ENCODE results near the gene SLC25A30.

Gene SLC25A30

DNA sequence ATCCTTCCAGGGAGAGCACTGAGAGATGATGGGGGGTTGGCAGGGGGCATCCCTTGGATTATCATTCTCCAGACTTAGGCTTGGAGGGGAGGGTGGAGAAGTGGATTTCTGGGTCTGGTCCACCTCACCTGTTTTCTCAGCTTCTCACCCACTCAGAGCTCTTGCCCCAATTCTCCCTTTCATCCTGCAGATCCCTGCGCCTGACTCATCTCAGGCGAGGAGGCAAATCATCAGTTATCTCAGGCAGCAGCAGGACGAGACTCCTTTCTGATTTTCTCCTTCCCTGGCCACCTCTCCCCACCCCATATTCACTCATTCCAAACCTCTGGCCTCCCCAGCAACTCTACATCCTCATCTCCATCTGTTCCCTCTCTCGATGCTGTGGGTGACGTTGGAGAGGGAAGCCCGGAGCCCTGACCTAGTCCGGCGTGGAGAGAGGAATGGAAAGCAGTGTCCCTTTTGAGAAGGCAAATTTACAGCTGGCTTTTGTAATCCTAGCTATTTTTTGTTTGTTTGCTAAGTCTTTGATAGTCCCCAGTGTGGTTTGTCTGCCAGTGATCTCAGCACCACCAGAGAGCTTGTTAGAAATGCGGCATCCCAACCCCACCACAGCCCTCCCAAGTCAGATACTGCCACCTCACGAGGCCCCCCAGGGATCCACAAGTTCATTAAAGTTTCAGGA lies 53.2 kb downstream of the SLC25A30 start:
- no peak overlapping the region for H2BK12ac ChIP-seq (ENCODE audit: low read length)
- H3K79me2 ChIP-seq (ENCODE audit: control insufficient read depth, insufficient read depth, low read length, poor library complexity), result no peaks in the 10 kb centered on the region
- H3K14ac ChIP-seq (ENCODE audit: low read length), result no peak overlapping the region
- H4K8ac ChIP-seq (ENCODE audit: low read depth, low read length), result no peak overlapping the region
- no peak overlapping the region for H4K12ac ChIP-seq (ENCODE audit: low read depth, low read length)
- H3K4me3 ChIP-seq (ENCODE audit: low read depth, low read length), result no peak overlapping the region
- no peak overlapping the region for H3K4me2 ChIP-seq (ENCODE audit: low read length)
- DNase-seq, result no peak
- no peak overlapping the region for H3K9ac ChIP-seq (ENCODE audit: low read length)
- no peaks in the 10 kb centered on the region for H3K4me1 ChIP-seq (ENCODE audit: control insufficient read depth in 1 of 2, insufficient read depth in 2 of 2, low read length in 2 of 2)
- no peaks in the 10 kb centered on the region for H3K79me1 ChIP-seq (ENCODE audit: low read length)
- no peaks in the 10 kb centered on the region for H3K27me3 ChIP-seq (ENCODE audit: insufficient read depth, low read length)
- H3K27ac ChIP-seq (ENCODE audit: low read depth, low read length), result no peak overlapping the region
- no peak overlapping the region for H4K91ac ChIP-seq (ENCODE audit: low read depth, low read length)
- H2AK5ac ChIP-seq (ENCODE audit: low read length), result no peak overlapping the region
- no peak overlapping the region for H3K23ac ChIP-seq (ENCODE audit: low read length)
- no peak overlapping the region for H3K4ac ChIP-seq (ENCODE audit: low read depth, low read length)
- no peak overlapping the region for H2BK5ac ChIP-seq (ENCODE audit: low read depth, low read length, poor library complexity)
- H3K9me3 ChIP-seq (ENCODE audit: insufficient read depth, low read depth, low read length), result no peaks in the 10 kb centered on the region
- no peak overlapping the region for H2AFZ ChIP-seq (ENCODE audit: insufficient read depth, low read length, poor library complexity)
- no peak overlapping the region for H2BK120ac ChIP-seq (ENCODE audit: insufficient read depth, low read length, poor library complexity)
- H3K36me3 ChIP-seq (ENCODE audit: control insufficient read depth in 1 of 2, insufficient read depth in 2 of 2, low read length in 2 of 2), result peaks cover 8 to 9% of the 10 kb centered on the region in 2 experiments
- WGBS (ENCODE audit: extremely low coverage, insufficient coverage, insufficient read length), result no CpG with 5 or more reads among the region's 10 CpGs
- peak overlapping the region; percentile 35 for H3K18ac ChIP-seq (ENCODE audit: low read length)

DNA sequence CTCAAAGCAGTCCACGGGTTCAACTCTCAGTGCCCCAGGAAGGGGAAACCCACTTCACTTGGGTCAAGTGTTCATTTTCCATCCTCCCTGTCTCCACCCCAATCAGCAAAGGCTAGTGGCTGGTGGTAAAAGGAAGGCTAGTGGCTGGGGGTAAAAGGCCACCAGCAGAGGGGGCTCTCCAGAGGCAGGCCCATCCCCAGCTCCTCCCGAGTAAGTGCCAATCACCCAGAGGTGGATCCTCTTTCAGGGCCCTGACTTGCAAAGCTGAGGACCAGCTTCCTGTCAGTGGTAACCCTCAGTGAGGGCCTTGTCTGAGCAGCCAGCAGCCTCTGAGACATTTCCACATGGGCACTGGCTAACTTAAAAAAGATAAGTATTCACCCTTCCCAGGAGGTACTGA lies 55.2 kb downstream of the SLC25A30 start:
- no peak overlapping the region for H3K4ac ChIP-seq (ENCODE audit: low read depth, low read length)
- no peaks in the 10 kb centered on the region for H3K4me1 ChIP-seq (ENCODE audit: control insufficient read depth in 1 of 2, insufficient read depth in 2 of 2, low read length in 2 of 2)
- no peak overlapping the region for H2BK12ac ChIP-seq (ENCODE audit: low read length)
- no peak for DNase-seq
- H3K36me3 ChIP-seq (ENCODE audit: control insufficient read depth in 1 of 2, insufficient read depth in 2 of 2, low read length in 2 of 2), result peaks cover 9 to 13% of the 10 kb centered on the region in 2 experiments
- no peak overlapping the region for H3K4me2 ChIP-seq (ENCODE audit: low read length)
- no peak overlapping the region for H3K27ac ChIP-seq (ENCODE audit: low read depth, low read length)
- H3K9me3 ChIP-seq (ENCODE audit: insufficient read depth, low read depth, low read length), result no peaks in the 10 kb centered on the region
- no peaks in the 10 kb centered on the region for H3K27me3 ChIP-seq (ENCODE audit: insufficient read depth, low read length)
- H3K9ac ChIP-seq (ENCODE audit: low read length), result no peak overlapping the region
- H3K14ac ChIP-seq (ENCODE audit: low read length), result no peak overlapping the region
- H2BK120ac ChIP-seq (ENCODE audit: insufficient read depth, low read length, poor library complexity), result no peak overlapping the region
- no peak overlapping the region for H4K8ac ChIP-seq (ENCODE audit: low read depth, low read length)
- no peak overlapping the region for H4K91ac ChIP-seq (ENCODE audit: low read depth, low read length)
- H2AFZ ChIP-seq (ENCODE audit: insufficient read depth, low read length, poor library complexity), result no peak overlapping the region
- H4K12ac ChIP-seq (ENCODE audit: low read depth, low read length), result no peak overlapping the region
- no peak overlapping the region for H2BK5ac ChIP-seq (ENCODE audit: low read depth, low read length, poor library complexity)
- H3K23ac ChIP-seq (ENCODE audit: low read length), result no peak overlapping the region
- no peaks in the 10 kb centered on the region for H3K79me1 ChIP-seq (ENCODE audit: low read length)
- no peaks in the 10 kb centered on the region for H3K79me2 ChIP-seq (ENCODE audit: control insufficient read depth, insufficient read depth, low read length, poor library complexity)
- no CpG with 5 or more reads among the region's 2 CpGs for WGBS (ENCODE audit: extremely low coverage, insufficient coverage, insufficient read length)
- no peak overlapping the region for H3K4me3 ChIP-seq (ENCODE audit: low read depth, low read length)
- no peak overlapping the region for H2AK5ac ChIP-seq (ENCODE audit: low read length)
- H3K18ac ChIP-seq (ENCODE audit: low read length), result no peak overlapping the region

DNA sequence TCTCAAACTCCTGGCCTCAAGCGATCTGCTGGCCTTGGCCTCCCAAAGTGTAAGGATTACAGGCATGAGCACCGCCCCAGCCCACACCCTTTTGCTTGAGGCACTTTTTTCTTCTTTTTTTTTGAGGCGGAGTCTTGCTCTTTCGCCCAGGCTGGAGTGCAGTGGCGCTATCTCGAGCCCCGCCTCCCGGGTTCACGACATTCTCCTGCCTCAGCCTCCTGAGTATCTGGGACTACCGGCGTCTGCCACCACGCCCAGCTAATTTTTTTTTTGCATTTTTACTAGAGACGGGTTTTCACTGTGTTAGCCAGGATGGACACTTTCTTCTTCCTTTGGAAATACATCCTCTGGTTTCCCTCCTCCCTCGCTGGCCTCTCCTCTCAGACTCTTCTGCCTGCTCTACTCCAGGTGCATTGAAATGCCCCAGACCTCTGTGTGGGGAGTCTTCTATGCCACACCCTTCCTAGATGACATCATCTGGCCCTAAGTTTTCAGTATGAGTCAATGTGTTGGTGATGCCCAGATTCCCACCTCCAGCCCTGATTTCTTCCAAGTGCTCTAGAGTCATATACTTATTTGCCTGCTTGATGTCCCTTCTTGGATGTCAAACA lies 56.5 kb downstream of the SLC25A30 start:
- H4K91ac ChIP-seq (ENCODE audit: low read depth, low read length), result no peak overlapping the region
- no peak overlapping the region for H4K12ac ChIP-seq (ENCODE audit: low read depth, low read length)
- H3K9me3 ChIP-seq (ENCODE audit: insufficient read depth, low read depth, low read length), result no peaks in the 10 kb centered on the region
- no peak overlapping the region for H3K18ac ChIP-seq (ENCODE audit: low read length)
- DNase-seq, result peak; percentile 71 to 82
- no peaks in the 10 kb centered on the region for H3K79me2 ChIP-seq (ENCODE audit: control insufficient read depth, insufficient read depth, low read length, poor library complexity)
- H3K79me1 ChIP-seq (ENCODE audit: low read length), result no peaks in the 10 kb centered on the region
- no peak overlapping the region for H3K27ac ChIP-seq (ENCODE audit: low read depth, low read length)
- no peak overlapping the region for H2BK5ac ChIP-seq (ENCODE audit: low read depth, low read length, poor library complexity)
- H4K8ac ChIP-seq (ENCODE audit: low read depth, low read length), result no peak overlapping the region
- no peak overlapping the region for H2AK5ac ChIP-seq (ENCODE audit: low read length)
- no peak overlapping the region for H3K14ac ChIP-seq (ENCODE audit: low read length)
- H3K36me3 ChIP-seq (ENCODE audit: control insufficient read depth in 1 of 2, insufficient read depth in 2 of 2, low read length in 2 of 2), result peaks cover 12 to 15% of the 10 kb centered on the region in 2 experiments
- no peak overlapping the region for H3K9ac ChIP-seq (ENCODE audit: low read length)
- H3K4me3 ChIP-seq (ENCODE audit: low read depth, low read length), result no peak overlapping the region
- H2BK12ac ChIP-seq (ENCODE audit: low read length), result no peak overlapping the region
- no peak overlapping the region for H3K23ac ChIP-seq (ENCODE audit: low read length)
- H3K4ac ChIP-seq (ENCODE audit: low read depth, low read length), result no peak overlapping the region
- no peaks in the 10 kb centered on the region for H3K4me1 ChIP-seq (ENCODE audit: control insufficient read depth in 1 of 2, insufficient read depth in 2 of 2, low read length in 2 of 2)
- H3K27me3 ChIP-seq (ENCODE audit: insufficient read depth, low read length), result no peaks in the 10 kb centered on the region
- no peak overlapping the region for H2BK120ac ChIP-seq (ENCODE audit: insufficient read depth, low read length, poor library complexity)
- no peak overlapping the region for H2AFZ ChIP-seq (ENCODE audit: insufficient read depth, low read length, poor library complexity)
- no CpG with 5 or more reads among the region's 14 CpGs for WGBS (ENCODE audit: extremely low coverage, insufficient coverage, insufficient read length)
- no peak overlapping the region for H3K4me2 ChIP-seq (ENCODE audit: low read length)

DNA sequence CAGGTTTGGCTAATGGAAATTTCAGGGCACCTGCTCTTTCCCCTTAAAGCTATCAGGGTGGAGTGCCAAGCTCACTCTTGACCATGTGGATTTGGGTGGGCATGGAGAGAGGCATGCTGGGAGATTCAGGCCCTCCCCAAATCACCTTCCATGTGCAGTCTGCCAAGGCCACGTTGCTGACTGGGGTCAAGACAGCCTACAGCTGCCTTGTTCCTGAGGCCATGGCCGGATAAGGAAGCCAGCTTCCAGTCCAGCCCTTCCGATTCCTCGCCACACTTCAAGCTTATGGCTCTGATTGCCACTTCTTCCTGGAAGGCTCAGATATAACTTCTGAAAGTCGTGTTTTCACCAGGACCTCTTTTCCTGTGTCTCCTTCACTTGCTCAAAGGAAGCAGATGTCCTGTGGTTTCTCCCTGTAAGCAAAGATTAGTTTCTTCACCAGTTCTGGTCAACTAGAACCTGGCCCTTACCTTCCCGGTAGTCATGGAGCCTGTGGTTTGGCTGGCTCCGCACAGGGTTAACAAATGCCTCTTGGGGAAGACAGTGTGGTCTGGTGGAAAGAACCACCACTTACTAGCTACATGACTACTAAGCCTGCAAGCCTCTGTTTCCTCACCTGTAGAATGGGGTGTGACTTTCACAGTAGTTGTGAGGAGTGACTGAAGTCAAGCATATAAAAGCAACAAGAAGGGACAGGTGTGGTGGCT lies 61.1 kb downstream of the SLC25A30 start:
- H3K14ac ChIP-seq (ENCODE audit: low read length), result no peak overlapping the region
- no peak overlapping the region for H4K8ac ChIP-seq (ENCODE audit: low read depth, low read length)
- H3K27me3 ChIP-seq (ENCODE audit: insufficient read depth, low read length), result no peaks in the 10 kb centered on the region
- no peak overlapping the region for H3K4me2 ChIP-seq (ENCODE audit: low read length)
- H2AK5ac ChIP-seq (ENCODE audit: low read length), result no peak overlapping the region
- H3K9ac ChIP-seq (ENCODE audit: low read length), result no peak overlapping the region
- DNase-seq, result no peak
- no peak overlapping the region for H2BK120ac ChIP-seq (ENCODE audit: insufficient read depth, low read length, poor library complexity)
- no peak overlapping the region for H3K4me3 ChIP-seq (ENCODE audit: low read depth, low read length)
- H2AFZ ChIP-seq (ENCODE audit: insufficient read depth, low read length, poor library complexity), result no peak overlapping the region
- H3K4ac ChIP-seq (ENCODE audit: low read depth, low read length), result no peak overlapping the region
- H3K79me1 ChIP-seq (ENCODE audit: low read length), result no peaks in the 10 kb centered on the region
- H3K9me3 ChIP-seq (ENCODE audit: insufficient read depth, low read depth, low read length), result no peaks in the 10 kb centered on the region
- H3K79me2 ChIP-seq (ENCODE audit: control insufficient read depth, insufficient read depth, low read length, poor library complexity), result no peaks in the 10 kb centered on the region
- no peak overlapping the region for H3K27ac ChIP-seq (ENCODE audit: low read depth, low read length)
- H3K18ac ChIP-seq (ENCODE audit: low read length), result no peak overlapping the region
- no peak overlapping the region for H2BK12ac ChIP-seq (ENCODE audit: low read length)
- no peak overlapping the region for H4K12ac ChIP-seq (ENCODE audit: low read depth, low read length)
- H3K4me1 ChIP-seq (ENCODE audit: control insufficient read depth in 1 of 2, insufficient read depth in 2 of 2, low read length in 2 of 2), result no peaks in the 10 kb centered on the region
- WGBS (ENCODE audit: extremely low coverage, insufficient coverage, insufficient read length), result no CpG with 5 or more reads among the region's 7 CpGs
- no peak overlapping the region for H4K91ac ChIP-seq (ENCODE audit: low read depth, low read length)
- H3K23ac ChIP-seq (ENCODE audit: low read length), result no peak overlapping the region
- H3K36me3 ChIP-seq (ENCODE audit: control insufficient read depth in 1 of 2, insufficient read depth in 2 of 2, low read length in 2 of 2), result peaks cover 17% of the 10 kb centered on the region in 2 experiments
- no peak overlapping the region for H2BK5ac ChIP-seq (ENCODE audit: low read depth, low read length, poor library complexity)

Measured in trophoblast cell (in vitro differentiated cells and primary cell).